Colonic mucosa (tissue), 4 donors: ENCODE measurements around the gene ITPR2. TPM values are rescaled to one million over a fixed set of nuclear protein-coding genes. Genes with fewer than 3 reads are reported as not detected.

ENCODE experiments used
- DNase-seq: peaks from one replicate; pipeline ENCODE4 v3.0.0-alpha.2; 2020
- H3K27ac ChIP-seq: fragments of 200-600 bp; one replicate; pipeline ENCODE4 v1.8.0; 2021
- H3K27me3 ChIP-seq: fragments of 200-600 bp; one replicate; pipeline ENCODE4 v1.8.0; 2021
- H3K36me3 ChIP-seq: fragments of 200-600 bp; one replicate; pipeline ENCODE4 v1.8.0; 2021
- H3K4me1 ChIP-seq: fragments of 200-600 bp; one replicate; pipeline ENCODE4 v1.8.0; 2021; ENCODE audit warnings: mild to moderate bottlenecking
- H3K4me3 ChIP-seq: fragments of 200-600 bp; one replicate; pipeline ENCODE4 v1.8.0; 2021
- H3K9ac ChIP-seq, 2 donors: one replicate each; pipeline ENCODE4 v1.7.0; 2013; ENCODE audit warnings: control low read depth in 2 of 2, low read depth in 2 of 2, low read length in 2 of 2
- H3K9me3 ChIP-seq: fragments of 200-600 bp; one replicate; pipeline ENCODE4 v1.8.0; 2021
- intact Hi-C: fragments of 100-400 bp; cut with DNase I; formaldehyde crosslinking; loops from one replicate; pipeline ENCODE4 v1.14.1; 2022
- total RNA-seq, 2 donors: library from RNA; stranded (reverse); fragmentation: NEBNext Ultra II Directional in 1 of 2; extraction: Animal tissue kit (Norgen Biotek cat#: 25700) in 1 of 2; gene quantifications; one replicate each; pipeline ENCODE4 v1.2.1, GENCODE V29; 2021
- TF ChIP-seq, protein P1 (sequence below): fragments of 200-600 bp; IDR thresholded peaks from one replicate; pipeline ENCODE4 v1.8.0; 2022; ENCODE audit warnings: antibody characterized with exemption, mild to moderate bottlenecking
- donor health status: healthy.
- donor health status: DM: no; HTN: no; CAD: no.
- donor health status: DM: no; HTN: no; CAD: no.

ITPR2 gene
- total RNA-seq, 2 donors from 2014 or later = 15.9 to 39.3 TPM

DNA sequence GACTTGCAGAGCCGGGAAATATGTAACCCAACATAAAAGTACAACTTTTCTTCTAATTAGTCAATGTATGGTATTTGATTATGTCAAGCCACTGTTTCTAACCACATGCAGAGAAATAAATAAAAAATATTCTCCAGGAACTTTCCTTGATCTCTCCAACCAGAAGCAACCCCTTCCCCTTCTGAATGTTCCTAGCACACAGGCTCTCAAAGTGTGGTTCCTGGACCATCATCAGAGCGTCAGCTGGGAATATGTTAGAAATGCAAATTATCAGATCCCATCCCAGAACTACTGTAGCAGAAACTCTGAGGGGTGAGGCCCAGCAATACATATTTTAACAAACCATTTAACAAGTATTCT lies 21.0 kb upstream of the ITPR2 start:
- Histone ChIP-seq H3K4me1 (no peaks in the 10 kb centered on the region), H3K4me3 (no peak overlapping the region), H3K27ac (no peak overlapping the region), H3K9ac (no peak overlapping the region), H3K36me3 (no peaks in the 10 kb centered on the region), H3K9me3 (no peaks in the 10 kb centered on the region), H3K27me3 (no peaks in the 10 kb centered on the region)
- intact Hi-C loops = loop anchor here (10.0 kb wide), 1 partner anchor 161 kb away; the partner anchor contains the start of gene TM7SF3
- no peak for DNase-seq
- TF ChIP-seq, protein P1, sequence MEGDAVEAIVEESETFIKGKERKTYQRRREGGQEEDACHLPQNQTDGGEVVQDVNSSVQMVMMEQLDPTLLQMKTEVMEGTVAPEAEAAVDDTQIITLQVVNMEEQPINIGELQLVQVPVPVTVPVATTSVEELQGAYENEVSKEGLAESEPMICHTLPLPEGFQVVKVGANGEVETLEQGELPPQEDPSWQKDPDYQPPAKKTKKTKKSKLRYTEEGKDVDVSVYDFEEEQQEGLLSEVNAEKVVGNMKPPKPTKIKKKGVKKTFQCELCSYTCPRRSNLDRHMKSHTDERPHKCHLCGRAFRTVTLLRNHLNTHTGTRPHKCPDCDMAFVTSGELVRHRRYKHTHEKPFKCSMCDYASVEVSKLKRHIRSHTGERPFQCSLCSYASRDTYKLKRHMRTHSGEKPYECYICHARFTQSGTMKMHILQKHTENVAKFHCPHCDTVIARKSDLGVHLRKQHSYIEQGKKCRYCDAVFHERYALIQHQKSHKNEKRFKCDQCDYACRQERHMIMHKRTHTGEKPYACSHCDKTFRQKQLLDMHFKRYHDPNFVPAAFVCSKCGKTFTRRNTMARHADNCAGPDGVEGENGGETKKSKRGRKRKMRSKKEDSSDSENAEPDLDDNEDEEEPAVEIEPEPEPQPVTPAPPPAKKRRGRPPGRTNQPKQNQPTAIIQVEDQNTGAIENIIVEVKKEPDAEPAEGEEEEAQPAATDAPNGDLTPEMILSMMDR = peak; percentile 1

DNA sequence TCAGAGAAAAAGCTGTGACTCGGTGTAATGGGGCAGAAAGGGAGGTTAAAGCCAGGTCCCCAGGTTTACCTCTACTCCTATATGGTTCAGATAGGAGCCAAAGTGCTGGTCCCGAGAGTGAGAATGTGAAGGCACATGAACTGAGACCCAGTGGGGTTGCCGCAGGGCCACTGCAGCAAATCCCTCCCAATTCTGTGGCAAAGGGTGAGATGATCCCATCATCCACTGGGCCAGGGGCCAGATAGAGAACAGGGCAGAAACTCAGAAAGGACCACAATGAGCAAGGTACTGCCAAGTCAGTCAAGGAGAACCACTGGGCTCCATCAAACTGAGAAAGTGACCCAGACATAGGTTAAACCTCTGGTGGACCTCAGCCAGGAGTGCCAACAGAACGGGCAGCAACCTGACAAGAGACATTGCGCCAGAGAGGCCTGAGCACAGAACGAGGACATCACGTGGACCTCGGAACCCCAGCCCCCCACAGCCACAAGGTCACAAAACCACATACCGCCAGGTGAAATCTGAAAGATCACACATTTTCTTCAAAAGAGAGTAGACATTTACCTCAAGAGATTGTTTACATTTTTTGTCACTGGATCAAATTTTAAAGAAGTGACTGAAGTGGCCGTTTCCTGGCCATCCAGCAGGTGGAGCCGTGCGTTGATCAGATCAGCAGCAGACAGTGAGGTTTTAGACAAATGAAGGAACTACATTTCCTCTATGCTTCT lies 20.5 kb upstream of the ITPR2 start:
- H3K4me1 ChIP-seq = no peaks in the 10 kb centered on the region
- H3K27me3 ChIP-seq = no peaks in the 10 kb centered on the region
- H3K27ac ChIP-seq = no peak overlapping the region
- intact Hi-C loops = loop anchor here (1.0 to 10.0 kb wide), 2 partner anchors 32 to 161 kb away; partner anchors contain the start of gene TM7SF3
- H3K4me3 ChIP-seq = no peak overlapping the region
- no peaks in the 10 kb centered on the region for H3K9me3 ChIP-seq
- no peak overlapping the region for H3K9ac ChIP-seq
- H3K36me3 ChIP-seq = no peaks in the 10 kb centered on the region
- TF ChIP-seq, protein P1 = peak; percentile 79
- DNase-seq = peak; percentile 66

DNA sequence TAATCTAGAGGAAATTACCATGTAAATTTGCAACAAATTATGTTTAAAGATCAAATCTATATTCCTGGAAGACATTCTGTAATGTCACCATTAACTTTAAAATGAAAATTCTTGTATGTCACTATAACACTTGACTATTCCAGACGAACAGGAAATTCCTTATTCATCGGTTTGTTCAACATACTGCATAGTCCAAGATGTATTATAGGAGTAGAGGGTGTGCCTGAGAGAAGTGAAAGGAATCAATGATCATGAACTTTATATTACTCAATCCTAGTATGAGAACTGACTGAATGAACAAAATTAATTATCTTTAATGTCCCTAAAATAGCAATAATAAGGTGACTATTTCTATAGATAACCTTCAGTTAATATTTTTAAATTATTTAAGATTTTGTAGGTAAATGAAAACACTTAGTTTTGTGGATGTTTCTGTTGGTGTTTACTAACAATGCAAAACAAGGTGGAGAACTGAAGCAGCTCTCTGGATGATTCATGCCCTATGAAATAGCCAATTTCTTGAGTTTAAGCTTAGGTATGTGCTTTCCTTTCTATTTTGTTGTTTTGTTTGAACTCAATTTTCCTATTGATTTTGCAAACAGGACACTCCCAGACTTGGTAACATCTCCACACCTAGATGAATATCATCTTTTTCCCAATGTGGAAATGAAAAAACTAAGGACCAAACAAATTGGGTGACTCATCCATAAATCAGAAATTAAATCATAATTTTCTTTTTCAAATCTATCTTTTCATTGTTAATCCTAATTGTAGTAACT lies 18.2 kb upstream of the ITPR2 start:
- H3K36me3 ChIP-seq = no peaks in the 10 kb centered on the region
- intact Hi-C loops = loop anchor here (10.0 kb wide), 1 partner anchor 164 kb away; the partner anchor contains the start of gene TM7SF3
- no peak overlapping the region for H3K27ac ChIP-seq

DNA sequence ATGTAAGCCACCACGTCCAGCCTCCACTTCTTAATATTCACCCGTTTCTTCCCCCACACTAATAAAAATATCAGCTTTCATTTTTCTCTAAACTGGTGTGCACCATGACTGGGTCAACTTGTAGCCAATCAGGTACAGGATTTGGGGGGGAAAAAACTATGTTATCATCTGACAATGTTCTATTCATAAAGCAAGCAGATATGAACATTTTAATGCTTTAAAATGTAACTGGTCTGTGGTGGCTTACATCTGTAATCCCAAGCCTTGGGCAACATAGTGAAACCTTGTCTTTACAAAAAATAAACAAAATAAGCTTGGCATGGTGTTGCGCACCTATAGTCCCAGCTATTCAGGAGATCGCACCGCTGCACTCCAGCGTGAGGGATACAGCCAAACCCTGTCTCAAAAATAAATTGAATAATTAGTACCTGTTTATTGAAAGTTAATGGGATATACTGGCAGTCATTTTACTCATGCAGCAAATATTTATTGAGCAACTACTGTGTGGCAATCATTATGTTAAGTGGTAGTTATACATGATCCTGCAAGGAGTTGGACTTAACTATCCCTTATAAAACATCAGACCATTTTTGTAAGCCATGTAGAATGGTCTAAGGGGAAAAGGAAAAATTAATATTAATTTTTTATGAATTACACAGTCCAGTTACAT lies 15.3 kb upstream of the ITPR2 start:
- no peaks in the 10 kb centered on the region for H3K27me3 ChIP-seq
- no peak overlapping the region for H3K4me3 ChIP-seq
- H3K36me3 ChIP-seq = no peaks in the 10 kb centered on the region
- H3K9ac ChIP-seq = no peak overlapping the region
- DNase-seq = no peak
- H3K9me3 ChIP-seq = no peaks in the 10 kb centered on the region
- TF ChIP-seq, protein P1 = no peak
- no peaks in the 10 kb centered on the region for H3K4me1 ChIP-seq
- no peak overlapping the region for H3K27ac ChIP-seq
- intact Hi-C loops = loop anchor here (10.0 kb wide), 1 partner anchor 63 kb away; no protein-coding TSS in a partner anchor

More for the DNA sequence above, 18.2 kb upstream of the ITPR2 start:
- Histone ChIP-seq H3K4me1 (no peaks in the 10 kb centered on the region), H3K27me3 (no peaks in the 10 kb centered on the region), H3K9ac (no peak overlapping the region), H3K4me3 (no peak overlapping the region), H3K9me3 (no peaks in the 10 kb centered on the region)
- no peak for DNase-seq
- TF ChIP-seq, protein P1 = no peak

DNA sequence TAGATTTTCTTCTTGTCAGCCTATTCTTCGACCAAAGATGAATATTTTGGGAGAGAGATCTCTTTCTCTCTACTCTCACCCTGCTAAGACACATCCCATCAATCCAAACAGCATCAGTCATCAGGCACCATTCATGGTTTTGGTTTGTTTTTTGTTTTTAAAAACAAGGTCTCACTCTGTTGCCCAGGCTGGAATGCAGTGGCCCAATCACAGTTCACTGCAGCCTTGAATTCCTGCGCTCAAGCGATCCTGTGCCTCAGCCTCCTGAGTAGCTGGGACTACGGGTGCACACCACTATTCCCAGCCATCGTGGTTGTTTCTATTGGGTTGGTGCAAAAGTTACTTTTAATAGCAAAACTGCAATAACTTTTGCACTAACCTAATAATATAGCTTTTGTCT lies 14.4 kb upstream of the ITPR2 start:
- H3K27ac ChIP-seq = no peak overlapping the region
- intact Hi-C loops = loop anchor here (10.0 kb wide), 1 partner anchor 63 kb away; no protein-coding TSS in a partner anchor
- TF ChIP-seq, protein P1 = no peak

More for the DNA sequence above, 14.4 kb upstream of the ITPR2 start:
- no peaks in the 10 kb centered on the region for H3K9me3 ChIP-seq
- no peaks in the 10 kb centered on the region for H3K27me3 ChIP-seq
- no peak for DNase-seq
- H3K9ac ChIP-seq = no peak overlapping the region
- no peaks in the 10 kb centered on the region for H3K36me3 ChIP-seq
- H3K4me1 ChIP-seq = no peaks in the 10 kb centered on the region
- no peak overlapping the region for H3K4me3 ChIP-seq
